ENCODE measurements around the gene FGF12.

The FGF12 gene

GRCh38 chr3:192408647-192409200, 318.6 kb downstream of the FGF12 start:
- no peak overlapping the region for H3K27ac ChIP-seq (ENCODE audit: low read length)
- no peak overlapping the region for H3K9ac ChIP-seq (ENCODE audit: low read length)
- H3K36me3 ChIP-seq (replicated peaks; ENCODE audit: low read depth, low read length), result no peaks in the 10 kb centered on the region
- H3K9me3 ChIP-seq (ENCODE audit: insufficient read depth, low read length), result no peaks in the 10 kb centered on the region
- H4K20me1 ChIP-seq (ENCODE audit: insufficient read depth, low read length), result no peaks in the 10 kb centered on the region
- no peaks in the 10 kb centered on the region for H3K79me2 ChIP-seq (ENCODE audit: low read length)
- no peak for TF ChIP-seq EZH2phosphoT487 (IDR thresholded peaks at IDR 0.05; ENCODE audit: low read depth)
- no peak for TF ChIP-seq CTCF (IDR thresholded peaks at IDR 0.05; ENCODE audit: low read depth, low read length)
- no peak overlapping the region for H3K4me2 ChIP-seq (ENCODE audit: low read length)
- no peak overlapping the region for H2AFZ ChIP-seq (ENCODE audit: low read depth, low read length)
- no peaks in the 10 kb centered on the region for H3K27me3 ChIP-seq (ENCODE audit: low read depth, low read length)
- no peak overlapping the region for H3K4me3 ChIP-seq (ENCODE audit: low read length)
- H3K4me1 ChIP-seq (ENCODE audit: low read length), result no peaks in the 10 kb centered on the region

- TF ChIP-seq EZH2phosphoT487 (IDR thresholded peaks at IDR 0.05; ENCODE audit: low read depth), result no peak
- TF ChIP-seq CTCF (IDR thresholded peaks at IDR 0.05; ENCODE audit: low read depth, low read length), result no peak
- Histone ChIP-seq H3K27ac (ENCODE audit: low read length) (no peak overlapping the region), H3K9me3 (ENCODE audit: insufficient read depth, low read length) (no peaks in the 10 kb centered on the region), H3K79me2 (ENCODE audit: low read length) (no peaks in the 10 kb centered on the region), H3K27me3 (ENCODE audit: low read depth, low read length) (no peaks in the 10 kb centered on the region), H3K36me3 (replicated peaks; ENCODE audit: low read depth, low read length) (no peaks in the 10 kb centered on the region), H3K4me2 (ENCODE audit: low read length) (no peak overlapping the region), H2AFZ (ENCODE audit: low read depth, low read length) (no peak overlapping the region), H4K20me1 (ENCODE audit: insufficient read depth, low read length) (no peaks in the 10 kb centered on the region), H3K4me3 (ENCODE audit: low read length) (no peak overlapping the region), H3K9ac (ENCODE audit: low read length) (no peak overlapping the region), H3K4me1 (ENCODE audit: low read length) (no peaks in the 10 kb centered on the region)
Observed at GRCh38 chr3:192408007-192408646, 319.2 kb downstream of the FGF12 start.

GRCh38 chr3:192399767-192400166, 327.6 kb downstream of the FGF12 start:
- Histone ChIP-seq H3K27me3 (ENCODE audit: low read depth, low read length) (no peaks in the 10 kb centered on the region), H3K9ac (ENCODE audit: low read length) (no peak overlapping the region), H2AFZ (ENCODE audit: low read depth, low read length) (no peak overlapping the region), H4K20me1 (ENCODE audit: insufficient read depth, low read length) (no peaks in the 10 kb centered on the region), H3K36me3 (replicated peaks; ENCODE audit: low read depth, low read length) (no peaks in the 10 kb centered on the region), H3K4me3 (ENCODE audit: low read length) (no peak overlapping the region), H3K4me1 (ENCODE audit: low read length) (no peaks in the 10 kb centered on the region), H3K9me3 (ENCODE audit: insufficient read depth, low read length) (no peaks in the 10 kb centered on the region), H3K27ac (ENCODE audit: low read length) (no peak overlapping the region), H3K79me2 (ENCODE audit: low read length) (no peaks in the 10 kb centered on the region), H3K4me2 (ENCODE audit: low read length) (no peak overlapping the region)
- TF ChIP-seq CTCF (IDR thresholded peaks at IDR 0.05; ENCODE audit: low read depth, low read length), result no peak
- TF ChIP-seq EZH2phosphoT487 (IDR thresholded peaks at IDR 0.05; ENCODE audit: low read depth), result no peak

- Histone ChIP-seq H3K79me2 (ENCODE audit: low read length) (no peaks in the 10 kb centered on the region), H3K9me3 (ENCODE audit: insufficient read depth, low read length) (no peaks in the 10 kb centered on the region), H3K36me3 (replicated peaks; ENCODE audit: low read depth, low read length) (no peaks in the 10 kb centered on the region), H3K27me3 (ENCODE audit: low read depth, low read length) (no peaks in the 10 kb centered on the region), H3K4me2 (ENCODE audit: low read length) (no peak overlapping the region), H3K27ac (ENCODE audit: low read length) (no peak overlapping the region), H3K4me3 (ENCODE audit: low read length) (no peak overlapping the region), H4K20me1 (ENCODE audit: insufficient read depth, low read length) (no peaks in the 10 kb centered on the region), H3K4me1 (ENCODE audit: low read length) (no peaks in the 10 kb centered on the region), H3K9ac (ENCODE audit: low read length) (no peak overlapping the region), H2AFZ (ENCODE audit: low read depth, low read length) (no peak overlapping the region)
- TF ChIP-seq EZH2phosphoT487 (IDR thresholded peaks at IDR 0.05; ENCODE audit: low read depth) (no peak), CTCF (IDR thresholded peaks at IDR 0.05; ENCODE audit: low read depth, low read length) (no peak)
Observed at GRCh38 chr3:192397012-192397411, 330.3 kb downstream of the FGF12 start.

All from OCI-LY3 (cell line).